BE2C (cell line): ENCODE results near the gene EHBP1L1.

Source experiments
- DNase-seq: peaks from one replicate; pipeline ENCODE4 v3.0.0-alpha.2; 2020
- H3K27me3 ChIP-seq: fragments of 250-450 bp; sonication (Bioruptor Pico); 2 replicates; pipeline ENCODE4 v1.5.1; 2020; ENCODE audit warnings: mild to moderate bottlenecking
- H3K36me3 ChIP-seq: fragments of 250-450 bp; sonication (Bioruptor Pico); 2 replicates; pipeline ENCODE4 v1.5.1; 2020; ENCODE audit warnings: mild to moderate bottlenecking
- H3K4me1 ChIP-seq: fragments of 250-450 bp; sonication (Bioruptor Pico); 2 replicates; pipeline ENCODE4 v1.5.1; 2020
- H3K4me3 ChIP-seq: 2 replicates; pipeline ENCODE4 v1.5.1; 2011; ENCODE audit warnings: low read depth, low read length
- H3K9me3 ChIP-seq: fragments of 250-450 bp; sonication (Bioruptor Pico); 2 replicates; pipeline ENCODE4 v1.5.1; 2020
- CTCF ChIP-seq: IDR thresholded peaks from 2 replicates; pipeline ENCODE4 v1.5.1; 2012; ENCODE audit warnings: mild to moderate bottlenecking, low read depth, low read length

The EHBP1L1 gene

DNA sequence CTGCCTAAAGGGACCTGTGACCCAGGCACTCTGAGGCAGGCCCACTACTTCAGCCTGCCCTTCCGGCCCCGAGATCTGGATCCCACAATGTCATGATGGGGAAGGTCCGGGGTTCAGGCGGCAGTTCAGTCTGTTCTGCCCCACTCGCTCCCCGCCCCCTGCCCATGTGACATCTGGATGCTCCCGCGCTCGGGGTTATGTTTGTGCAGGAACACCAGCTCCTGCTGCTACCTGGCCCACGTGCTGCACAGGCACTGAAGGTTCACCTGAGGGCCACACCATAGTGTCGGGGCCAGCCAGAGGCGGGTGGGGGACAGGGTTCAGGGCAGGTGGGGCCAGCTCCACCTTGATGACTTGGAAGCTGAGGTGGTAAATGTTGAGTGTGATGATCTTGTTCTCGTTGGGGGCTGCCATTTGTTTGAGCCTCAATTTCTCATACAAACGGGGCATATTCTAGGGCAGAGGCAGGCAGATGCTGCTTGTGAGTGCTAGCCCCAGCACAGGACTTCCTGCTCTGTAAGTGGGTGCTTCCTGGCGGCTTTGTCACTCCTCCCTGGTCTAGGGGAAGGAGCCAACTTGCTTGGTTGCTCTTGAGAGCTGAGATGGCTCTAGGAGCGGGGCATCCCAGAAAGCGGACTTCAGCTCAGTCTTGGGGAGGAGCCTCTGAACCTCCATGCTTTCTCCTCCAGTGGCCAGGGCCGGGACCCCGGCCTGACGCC, 57.7 kb downstream of the EHBP1L1 start:
- peaks cover 4% of the 10 kb centered on the region; the same call in 1 of the 2 replicates for H3K36me3 ChIP-seq
- no peak for DNase-seq
- no peak for TF ChIP-seq CTCF

DNA sequence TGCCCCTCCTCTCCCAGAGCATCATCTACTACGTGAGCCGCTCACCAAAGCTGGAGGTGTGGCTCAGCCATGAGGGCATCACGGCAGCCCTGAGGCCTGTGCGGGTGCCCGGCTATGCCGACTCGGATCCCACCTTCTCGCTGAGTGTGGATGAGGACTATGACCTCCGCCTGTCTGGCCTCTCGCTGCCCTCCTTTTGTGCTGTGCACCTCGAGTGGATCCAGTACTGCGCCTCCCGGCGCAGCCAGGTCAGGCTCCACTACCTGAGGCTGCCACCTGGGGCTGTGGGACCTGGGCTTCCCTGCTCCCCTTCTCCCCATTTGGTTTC, 58.2 kb downstream of the EHBP1L1 start:
- TF ChIP-seq CTCF = no peak
- Histone ChIP-seq H3K4me3 (no peak overlapping the region), H3K27me3 (no peaks in the 10 kb centered on the region), H3K4me1 (no peaks in the 10 kb centered on the region), H3K36me3 (peaks cover 2% of the 10 kb centered on the region; the same call in 1 of the 2 replicates), H3K9me3 (no peaks in the 10 kb centered on the region)
- DNase-seq = no peak

More for the DNA sequence above, 57.7 kb downstream of the EHBP1L1 start:
- Histone ChIP-seq H3K9me3 (no peaks in the 10 kb centered on the region), H3K27me3 (no peaks in the 10 kb centered on the region), H3K4me3 (no peak overlapping the region), H3K4me1 (no peaks in the 10 kb centered on the region)

GRCh38 chr11:65634440-65634839, 58.6 kb downstream of the EHBP1L1 start:
- DNase-seq = no peak
- no peak for TF ChIP-seq CTCF

DNA sequence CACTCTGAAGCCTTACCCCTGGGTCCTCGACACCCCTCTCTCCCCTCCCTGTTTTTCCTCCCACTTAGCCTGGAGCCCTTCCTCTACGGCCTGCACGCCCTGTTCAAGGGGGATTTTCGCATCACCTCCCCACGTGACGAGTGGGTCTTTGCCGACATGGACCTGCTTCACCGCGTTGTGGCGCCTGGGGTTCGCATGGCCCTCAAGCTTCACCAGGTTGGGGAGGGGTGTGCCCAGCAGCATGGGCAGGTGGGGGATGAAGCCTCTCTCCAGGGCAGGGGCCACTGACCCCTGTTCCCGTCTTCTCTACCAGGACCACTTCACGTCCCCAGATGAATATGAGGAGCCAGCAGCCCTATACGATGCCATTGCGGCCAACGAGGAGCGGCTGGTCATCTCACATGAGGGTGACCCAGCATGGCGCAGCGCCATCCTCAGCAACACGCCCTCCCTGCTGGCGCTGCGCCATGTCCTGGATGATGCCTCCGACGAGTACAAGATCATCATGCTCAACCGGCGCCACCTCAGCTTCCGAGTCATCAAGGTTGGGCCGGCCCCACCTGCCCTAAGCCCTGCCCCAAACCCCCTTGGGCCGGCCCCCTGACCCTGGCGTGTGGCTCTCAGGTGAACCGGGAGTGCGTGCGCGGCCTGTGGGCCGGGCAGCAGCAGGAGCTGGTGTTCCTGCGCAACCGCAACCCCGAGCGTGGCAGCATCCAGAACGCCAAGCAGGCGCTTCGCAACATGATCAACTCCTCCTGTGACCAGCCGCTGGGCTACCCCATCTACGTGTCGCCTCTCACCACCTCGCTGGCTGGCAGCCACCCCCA, 59.3 kb downstream of the EHBP1L1 start:
- Histone ChIP-seq H3K36me3 (no peaks in the 10 kb centered on the region), H3K4me3 (no peak overlapping the region), H3K9me3 (no peaks in the 10 kb centered on the region), H3K4me1 (no peaks in the 10 kb centered on the region), H3K27me3 (no peaks in the 10 kb centered on the region)
- DNase-seq = no peak
- no peak for TF ChIP-seq CTCF

More at GRCh38 chr11:65634440-65634839, 58.6 kb downstream of the EHBP1L1 start:
- no peak overlapping the region for H3K4me3 ChIP-seq
- H3K4me1 ChIP-seq = no peaks in the 10 kb centered on the region
- no peaks in the 10 kb centered on the region for H3K27me3 ChIP-seq
- H3K9me3 ChIP-seq = no peaks in the 10 kb centered on the region
- no peaks in the 10 kb centered on the region; the same call in 1 of the 2 replicates for H3K36me3 ChIP-seq

DNA sequence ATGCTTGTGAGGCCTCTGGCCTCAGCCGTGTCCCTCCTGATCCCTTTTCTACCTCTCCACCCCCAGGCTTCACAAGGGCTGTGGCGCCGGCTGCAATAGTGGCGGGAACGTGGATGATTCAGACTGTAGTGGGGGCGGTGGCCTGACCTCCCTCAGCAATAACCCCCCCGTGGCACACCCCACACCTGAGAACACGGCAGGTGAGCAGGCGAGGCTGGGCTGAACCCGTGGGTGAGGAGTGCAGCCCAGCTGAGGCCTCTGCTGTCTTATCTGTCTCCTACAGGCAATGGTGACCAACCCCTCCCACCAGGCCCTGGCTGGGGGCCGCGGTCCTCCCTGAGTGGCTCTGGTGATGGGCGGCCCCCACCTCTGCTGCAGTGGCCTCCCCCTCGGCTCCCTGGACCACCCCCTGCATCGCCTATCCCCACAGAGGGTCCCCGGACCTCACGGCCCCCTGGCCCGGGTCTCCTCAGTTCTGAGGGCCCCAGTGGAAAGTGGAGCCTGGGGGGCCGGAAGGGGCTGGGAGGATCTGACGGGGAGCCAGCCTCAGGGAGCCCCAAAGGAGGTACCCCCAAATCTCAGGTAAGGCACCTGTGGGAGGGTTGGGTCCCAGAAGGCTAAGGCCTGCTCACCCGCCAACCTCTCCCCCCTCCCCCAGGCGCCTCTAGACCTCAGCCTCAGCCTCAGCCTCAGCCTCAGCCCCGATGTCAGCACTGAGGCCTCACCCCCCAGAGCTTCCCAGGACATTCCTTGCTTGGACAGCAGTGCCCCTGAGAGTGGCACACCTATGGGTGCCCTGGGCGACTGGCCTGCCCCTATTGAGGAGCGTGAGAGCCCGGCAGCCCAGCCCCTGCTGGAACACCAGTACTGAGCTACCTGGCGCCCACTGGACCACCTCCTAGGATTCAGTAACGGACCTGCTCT, 60.5 kb downstream of the EHBP1L1 start:
- Histone ChIP-seq H3K4me1 (no peaks in the 10 kb centered on the region), H3K9me3 (no peaks in the 10 kb centered on the region)
- no peak for TF ChIP-seq CTCF

More for the DNA sequence above, 60.5 kb downstream of the EHBP1L1 start:
- DNase-seq = no peak
- Histone ChIP-seq H3K36me3 (no peaks in the 10 kb centered on the region), H3K4me3 (no peak overlapping the region), H3K27me3 (no peaks in the 10 kb centered on the region)
